Measurements from ENCODE around the gene AREL1. TPM values are rescaled to one million over a fixed set of nuclear protein-coding genes. Genes with fewer than 3 reads are reported as not detected.

Gene AREL1
- total and polyA plus RNA-seq, 2 of the 8 experiments (the other 6 are each of a cell fraction or from before 2014, with no cell fraction given) = 31.4 to 49.1 TPM

DNA sequence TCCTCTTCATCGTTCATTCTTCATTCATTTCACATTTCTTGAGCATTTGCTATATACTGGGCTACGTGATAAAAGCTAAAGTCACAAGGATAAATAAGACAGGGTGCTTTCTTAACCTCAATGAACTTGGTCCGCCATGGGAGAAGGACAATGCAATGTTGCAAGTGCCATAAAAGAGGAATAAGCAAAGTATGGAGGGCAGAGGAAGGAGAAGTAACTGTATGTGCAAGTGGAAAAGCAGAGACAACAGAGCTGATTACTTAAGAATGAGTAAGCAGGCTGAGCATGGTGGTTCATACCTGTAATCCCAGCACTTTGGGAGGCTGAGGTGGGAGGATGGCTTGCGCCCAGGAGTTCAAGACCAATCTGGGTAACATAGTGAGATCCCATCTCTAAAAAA is 14.4 kb downstream of the AREL1 start:
- H2BK15ac ChIP-seq (ENCODE audit: low read length) = no peak overlapping the region
- no peak overlapping the region for H4K5ac ChIP-seq (ENCODE audit: insufficient read length, low read depth, low read length)
- no peaks in the 10 kb centered on the region for H3K23me2 ChIP-seq (ENCODE audit: low read depth, low read length)
- no peak overlapping the region for H3K14ac ChIP-seq (ENCODE audit: insufficient read length)
- DNase-seq (ENCODE audit: low read depth in 1 of 2, low spot score in 2 of 2) (no peak), FAIRE-seq (no peak)
- no peak overlapping the region for H3K4me3 ChIP-seq (ENCODE audit: extremely low read depth in 1 of 4, insufficient read depth in 2 of 4, low read depth in 3 of 4, low read length in 4 of 4)
- peaks cover 0 to 4% of the 10 kb centered on the region in 2 experiments for H4K20me1 ChIP-seq (replicated peaks in 1 of 2; ENCODE audit: control insufficient read depth in 1 of 2, insufficient read depth in 2 of 2, low read length in 2 of 2)
- 92% methylated on average over 4 of the region's 4 CpGs; no CpG with 5 or more reads in 1 of the 2 experiments for WGBS, 2 experiments (ENCODE audit: extremely low coverage in 1 of 2, insufficient coverage in 1 of 2, insufficient read length in 1 of 2, insufficient replicate concordance in 2 of 2, low coverage in 1 of 2, low lambda C conversion rate in 2 of 2, missing lambda C conversion rate in 1 of 2)
- peaks cover 16 to 17% of the 10 kb centered on the region in 2 experiments; a peak in 3 of 4 replicates for H3K9me3 ChIP-seq (ENCODE audit: insufficient read depth in 2 of 2, low read depth in 1 of 2, low read length in 1 of 2)
- H3K23ac ChIP-seq (ENCODE audit: insufficient read length) = no peak overlapping the region
- peaks cover 0 to 3% (median 3%) of the 10 kb centered on the region in 4 experiments; a peak in 2 of 8 replicates for H3K36me3 ChIP-seq (ENCODE audit: control insufficient read depth in 2 of 4, insufficient read depth in 4 of 4, low read length in 3 of 4)
- no peak overlapping the region for H4K91ac ChIP-seq (replicated peaks; ENCODE audit: insufficient read length, low read length)
- H2AK5ac ChIP-seq (ENCODE audit: low read depth, low read length) = no peak overlapping the region
- H2AFZ ChIP-seq (ENCODE audit: low read length) = no peak overlapping the region
- no peak overlapping the region; the same call in 1 of the 2 replicates for H4K8ac ChIP-seq (ENCODE audit: extremely low read depth, insufficient read depth, low read length)
- no peak overlapping the region for H2BK12ac ChIP-seq (ENCODE audit: low read depth, low read length)
- CTCF ChIA-PET (ENCODE audit: partially characterized antibody) = interaction anchor here (0.6 kb wide), 1 partner anchor 1209 kb away, joined by 3 read pairs; no protein-coding TSS in a partner anchor
- peaks cover 0 to 63% of the 10 kb centered on the region in 2 experiments; a peak in 2 of 4 replicates for H3K79me2 ChIP-seq (ENCODE audit: control insufficient read depth in 1 of 2, insufficient read depth in 2 of 2, low read length in 2 of 2)
- no peak for TF ChIP-seq HDAC2 (IDR thresholded peaks at IDR 0.05; ENCODE audit: borderline replicate concordance in 1 of 2, low read depth in 2 of 2, low read length in 2 of 2)
- no peak for TF ChIP-seq RXRA (IDR thresholded peaks at IDR 0.05; ENCODE audit: insufficient read depth, low read depth, low read length)
- no peak for TF ChIP-seq PHF8 (conservative IDR thresholded peaks at IDR 0.05; ENCODE audit: low read depth, low read length)
- no peak for TF ChIP-seq KDM5A (IDR thresholded peaks at IDR 0.05; ENCODE audit: low read length)
- TF ChIP-seq RAD21 (IDR thresholded peaks at IDR 0.05 in 1 of 2, conservative IDR thresholded peaks at IDR 0.05 in 1 of 2; ENCODE audit: low read depth in 2 of 2, low read length in 2 of 2) = no peak
- H2BK5ac ChIP-seq (ENCODE audit: low read depth, low read length) = no peak overlapping the region
- no peak overlapping the region for H2BK20ac ChIP-seq (ENCODE audit: low read length)
- H3K79me1 ChIP-seq (ENCODE audit: low read depth, low read length) = peaks cover 3% of the 10 kb centered on the region
- no peak overlapping the region for H3K4me2 ChIP-seq (ENCODE audit: insufficient read depth in 1 of 2, low read depth in 2 of 2, low read length in 2 of 2)
- no peak overlapping the region for H3K27ac ChIP-seq (ENCODE audit: low read depth, low read length)
- no peak overlapping the region for H3K56ac ChIP-seq (replicated peaks; ENCODE audit: insufficient read length, low read depth, low read length)
- no peaks in the 10 kb centered on the region for H3K27me3 ChIP-seq (replicated peaks in 1 of 4; ENCODE audit: control insufficient read depth in 3 of 4, extremely low read depth in 1 of 4, insufficient read depth in 3 of 4, low read length in 3 of 4)
- no peak overlapping the region for H3K4ac ChIP-seq (replicated peaks; ENCODE audit: insufficient read length, low read depth, low read length)
- POLR2A ChIA-PET (ENCODE audit: partially characterized antibody) = no interaction called here
- H2BK120ac ChIP-seq (replicated peaks; ENCODE audit: low read depth, low read length) = no peak overlapping the region
- no peak overlapping the region for H3K18ac ChIP-seq (ENCODE audit: extremely low read depth, low read length)
- no peak overlapping the region for H3K9ac ChIP-seq (replicated peaks in 1 of 4; ENCODE audit: extremely low read depth in 1 of 4, low read depth in 3 of 4, low read length in 3 of 4)
- no peaks in the 10 kb centered on the region for H3K4me1 ChIP-seq (replicated peaks in 1 of 4; ENCODE audit: control insufficient read depth in 3 of 4, insufficient read depth in 4 of 4, low read length in 3 of 4)
